ENCODE data around the gene TEX14.

TEX14 gene

GRCh38 chr17:58574025-58574424 lies 117.8 kb downstream of the TEX14 start:
- no peaks in the 10 kb centered on the region for H3K27me3 ChIP-seq (ENCODE audit: control insufficient read depth, insufficient read depth, low read length)
- no peak overlapping the region for H3K27ac ChIP-seq
- no peak overlapping the region for H3K9ac ChIP-seq
- no peak overlapping the region for H3K4me3 ChIP-seq (ENCODE audit: low read depth, low read length)
- TF ChIP-seq CTCF (IDR thresholded peaks at IDR 0.05) = no peak
- no peaks in the 10 kb centered on the region for H3K9me3 ChIP-seq (ENCODE audit: control insufficient read depth, low read length)
- H3K36me3 ChIP-seq (ENCODE audit: control insufficient read depth, insufficient read depth, low read length) = no peaks in the 10 kb centered on the region
- no peak overlapping the region for H2AFZ ChIP-seq
- no peaks in the 10 kb centered on the region for H3K4me1 ChIP-seq
- H3K79me2 ChIP-seq = no peaks in the 10 kb centered on the region
- H3K4me2 ChIP-seq (ENCODE audit: low read length) = no peak overlapping the region

- Histone ChIP-seq H2AFZ (no peak overlapping the region), H3K27me3 (ENCODE audit: control insufficient read depth, insufficient read depth, low read length) (no peaks in the 10 kb centered on the region), H3K4me1 (no peaks in the 10 kb centered on the region), H3K4me2 (ENCODE audit: low read length) (no peak overlapping the region), H3K79me2 (no peaks in the 10 kb centered on the region), H3K9me3 (ENCODE audit: control insufficient read depth, low read length) (no peaks in the 10 kb centered on the region), H3K9ac (no peak overlapping the region), H3K4me3 (ENCODE audit: low read depth, low read length) (no peak overlapping the region), H3K36me3 (ENCODE audit: control insufficient read depth, insufficient read depth, low read length) (no peaks in the 10 kb centered on the region), H3K27ac (no peak overlapping the region)
- TF ChIP-seq CTCF (IDR thresholded peaks at IDR 0.05) = no peak
These were observed 119.0 kb downstream of the TEX14 start for GRCh38 chr17:58572846-58573245.

- no peaks in the 10 kb centered on the region for H3K4me1 ChIP-seq
- no peaks in the 10 kb centered on the region for H3K36me3 ChIP-seq (ENCODE audit: control insufficient read depth, insufficient read depth, low read length)
- no peak overlapping the region for H3K9ac ChIP-seq
- H3K9me3 ChIP-seq (ENCODE audit: control insufficient read depth, low read length) = no peaks in the 10 kb centered on the region
- H3K79me2 ChIP-seq = no peaks in the 10 kb centered on the region
- H3K4me3 ChIP-seq (ENCODE audit: low read depth, low read length) = no peak overlapping the region
- no peak for TF ChIP-seq CTCF (IDR thresholded peaks at IDR 0.05)
- no peak overlapping the region for H3K4me2 ChIP-seq (ENCODE audit: low read length)
- no peak overlapping the region for H2AFZ ChIP-seq
- H3K27ac ChIP-seq = no peak overlapping the region
- no peaks in the 10 kb centered on the region for H3K27me3 ChIP-seq (ENCODE audit: control insufficient read depth, insufficient read depth, low read length)
These were observed 121.1 kb downstream of the TEX14 start for GRCh38 chr17:58570758-58571157.

GRCh38 chr17:58569196-58569595 lies 122.6 kb downstream of the TEX14 start:
- H3K79me2 ChIP-seq = no peaks in the 10 kb centered on the region
- no peaks in the 10 kb centered on the region for H3K36me3 ChIP-seq (ENCODE audit: control insufficient read depth, insufficient read depth, low read length)
- H3K4me2 ChIP-seq (ENCODE audit: low read length) = no peak overlapping the region
- no peak for TF ChIP-seq CTCF (IDR thresholded peaks at IDR 0.05)
- H2AFZ ChIP-seq = no peak overlapping the region
- no peak overlapping the region for H3K27ac ChIP-seq
- no peaks in the 10 kb centered on the region for H3K9me3 ChIP-seq (ENCODE audit: control insufficient read depth, low read length)
- no peaks in the 10 kb centered on the region for H3K4me1 ChIP-seq
- H3K27me3 ChIP-seq (ENCODE audit: control insufficient read depth, insufficient read depth, low read length) = no peaks in the 10 kb centered on the region
- no peak overlapping the region for H3K9ac ChIP-seq
- no peak overlapping the region for H3K4me3 ChIP-seq (ENCODE audit: low read depth, low read length)

- Histone ChIP-seq H3K36me3 (ENCODE audit: control insufficient read depth, insufficient read depth, low read length) (no peaks in the 10 kb centered on the region), H3K27me3 (ENCODE audit: control insufficient read depth, insufficient read depth, low read length) (no peaks in the 10 kb centered on the region), H3K4me1 (no peaks in the 10 kb centered on the region), H2AFZ (no peak overlapping the region), H3K27ac (no peak overlapping the region), H3K9ac (no peak overlapping the region), H3K4me3 (ENCODE audit: low read depth, low read length) (no peak overlapping the region), H3K4me2 (ENCODE audit: low read length) (no peak overlapping the region), H3K79me2 (no peaks in the 10 kb centered on the region), H3K9me3 (ENCODE audit: control insufficient read depth, low read length) (no peaks in the 10 kb centered on the region)
- TF ChIP-seq CTCF (IDR thresholded peaks at IDR 0.05) = no peak
These were observed 123.6 kb downstream of the TEX14 start for GRCh38 chr17:58568044-58568799.

Measured in parathyroid adenoma (tissue), 2 donors.